ENCODE data around the gene ERP29.

GRCh38 chr12:112008918-112009317, 4.3 kb upstream of the ERP29 start:
- TF ChIP-seq CTCF (conservative IDR thresholded peaks at IDR 0.05) (no peak), ZFX (IDR thresholded peaks at IDR 0.05) (no peak)

All from C4-2B (cell line).